HG03060 (cell line): ENCODE data around the gene C19orf44.
"Not testable (repeated sequence)": the region's sequence is repeated elsewhere in the genome, so short reads cannot be mapped to it uniquely, and the experiment has no call there.

Source experiments
- ATAC-seq: cut with Tn5 transposase; IDR thresholded peaks from one replicate; pipeline ENCODE4 v1.9.1; 2021; ENCODE audit warnings: low read depth, moderate number of reproducible peaks; ENCODE audit not compliant: unreplicated experiment

Gene C19orf44

GRCh38 chr19:16530540-16531379, 34.6 kb downstream of the C19orf44 start:
- ATAC-seq, result no peak

DNA sequence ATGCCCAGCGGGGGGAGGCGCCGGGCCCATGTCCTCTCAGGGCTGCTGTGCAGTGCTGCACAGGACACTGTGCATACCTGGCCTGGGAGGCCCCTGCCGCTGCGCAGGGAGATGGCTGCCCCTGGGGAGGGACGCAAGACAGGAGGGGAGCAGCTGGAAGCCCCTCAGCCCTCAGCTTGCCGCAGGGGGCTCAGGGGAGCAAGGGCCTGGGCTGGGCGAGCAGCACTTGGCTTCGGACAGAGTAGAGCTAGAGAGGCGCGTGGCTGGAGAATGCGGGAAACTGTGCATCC, 35.1 kb downstream of the C19orf44 start:
- no peak for ATAC-seq

DNA sequence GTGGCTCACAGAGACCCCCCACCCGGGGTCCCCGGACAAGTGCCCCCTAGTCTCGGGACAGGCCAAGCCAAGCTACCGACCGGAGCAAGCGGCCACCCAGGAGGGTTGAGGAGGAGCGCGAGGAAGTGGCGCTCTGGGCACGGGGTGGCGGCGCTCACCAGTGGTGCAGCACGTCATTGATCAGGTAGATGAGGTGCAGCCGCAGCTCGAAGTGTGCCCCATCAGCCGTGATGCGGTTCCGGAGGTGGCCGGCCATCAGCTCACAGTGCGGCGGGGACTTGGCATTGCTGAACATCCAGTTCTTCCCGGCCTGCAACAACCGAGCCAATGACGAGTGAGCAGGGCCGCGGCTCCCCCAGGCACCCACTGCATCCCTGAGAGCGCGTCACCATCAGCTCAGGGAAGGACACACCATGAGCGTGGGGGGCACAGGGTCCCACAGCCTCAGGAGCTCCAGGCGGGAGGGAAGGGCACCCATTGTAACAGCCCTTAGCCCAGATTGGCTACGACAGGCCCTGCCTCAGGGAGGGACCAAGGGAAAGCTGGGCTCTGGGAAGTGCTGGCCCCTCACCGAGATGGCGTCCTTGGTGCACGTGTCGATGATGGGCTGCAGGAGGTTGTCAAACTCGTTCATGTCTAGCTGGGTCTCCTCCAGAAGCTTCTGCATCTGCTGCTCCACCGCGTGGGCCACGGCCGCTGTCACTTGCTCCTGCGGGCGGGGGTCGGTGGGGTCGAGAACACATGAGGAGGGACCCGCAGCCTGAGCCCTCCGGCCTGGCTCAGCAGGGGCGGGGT, 36.4 kb downstream of the C19orf44 start:
- no peak for ATAC-seq

- ATAC-seq, result no peak
Observed at GRCh38 chr19:16535381-16535780, 39.2 kb downstream of the C19orf44 start.

DNA sequence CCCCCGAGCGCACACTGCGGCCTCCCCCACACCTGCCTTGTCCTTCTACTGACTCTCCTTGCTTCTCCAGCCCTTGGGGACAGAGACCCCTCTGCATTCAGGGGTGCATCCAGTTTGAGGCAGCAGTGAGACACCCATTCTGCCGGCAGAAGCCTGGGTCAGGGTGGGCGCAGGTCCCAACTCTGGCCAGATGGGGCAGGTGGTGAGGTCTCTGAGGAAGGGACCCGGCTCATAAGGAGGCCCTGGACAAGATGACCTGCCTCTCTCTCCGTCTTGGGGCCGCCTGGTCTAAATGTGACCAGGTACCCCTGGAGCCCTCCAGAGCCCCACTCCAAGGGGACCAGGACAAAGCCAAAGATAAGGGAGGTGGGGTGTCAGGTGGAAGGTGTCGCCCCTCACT, 39.9 kb downstream of the C19orf44 start:
- ATAC-seq, result no peak

- no peak for ATAC-seq
Observed at GRCh38 chr19:16537111-16537510, 40.9 kb downstream of the C19orf44 start.

GRCh38 chr19:16540948-16541347, 44.8 kb downstream of the C19orf44 start:
- ATAC-seq, result no peak

DNA sequence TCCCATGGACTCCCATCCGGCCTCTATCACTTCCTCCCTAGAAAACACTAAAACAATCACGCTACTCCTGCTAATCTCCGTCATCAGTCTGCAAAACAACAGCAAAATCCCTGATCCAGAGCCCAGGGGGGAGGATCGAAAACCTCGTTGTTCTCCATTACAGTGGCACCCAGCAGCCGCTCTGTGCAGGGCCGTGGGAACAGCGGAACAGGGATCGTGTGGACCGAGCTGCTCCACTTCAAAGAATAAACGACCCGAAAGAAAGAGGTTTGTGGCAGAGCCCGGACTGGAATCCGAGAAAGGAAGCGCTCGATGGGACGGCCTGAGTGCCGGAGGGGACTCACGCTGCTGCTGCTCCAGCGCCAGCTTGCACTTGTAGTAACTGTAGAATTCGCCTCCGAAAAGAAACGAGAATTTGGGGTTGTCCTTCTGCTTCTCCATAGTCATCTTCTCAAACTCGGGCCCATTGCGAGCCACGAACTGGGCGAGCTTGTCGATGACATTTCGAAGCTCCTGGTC, 45.4 kb downstream of the C19orf44 start:
- ATAC-seq, result no peak

DNA sequence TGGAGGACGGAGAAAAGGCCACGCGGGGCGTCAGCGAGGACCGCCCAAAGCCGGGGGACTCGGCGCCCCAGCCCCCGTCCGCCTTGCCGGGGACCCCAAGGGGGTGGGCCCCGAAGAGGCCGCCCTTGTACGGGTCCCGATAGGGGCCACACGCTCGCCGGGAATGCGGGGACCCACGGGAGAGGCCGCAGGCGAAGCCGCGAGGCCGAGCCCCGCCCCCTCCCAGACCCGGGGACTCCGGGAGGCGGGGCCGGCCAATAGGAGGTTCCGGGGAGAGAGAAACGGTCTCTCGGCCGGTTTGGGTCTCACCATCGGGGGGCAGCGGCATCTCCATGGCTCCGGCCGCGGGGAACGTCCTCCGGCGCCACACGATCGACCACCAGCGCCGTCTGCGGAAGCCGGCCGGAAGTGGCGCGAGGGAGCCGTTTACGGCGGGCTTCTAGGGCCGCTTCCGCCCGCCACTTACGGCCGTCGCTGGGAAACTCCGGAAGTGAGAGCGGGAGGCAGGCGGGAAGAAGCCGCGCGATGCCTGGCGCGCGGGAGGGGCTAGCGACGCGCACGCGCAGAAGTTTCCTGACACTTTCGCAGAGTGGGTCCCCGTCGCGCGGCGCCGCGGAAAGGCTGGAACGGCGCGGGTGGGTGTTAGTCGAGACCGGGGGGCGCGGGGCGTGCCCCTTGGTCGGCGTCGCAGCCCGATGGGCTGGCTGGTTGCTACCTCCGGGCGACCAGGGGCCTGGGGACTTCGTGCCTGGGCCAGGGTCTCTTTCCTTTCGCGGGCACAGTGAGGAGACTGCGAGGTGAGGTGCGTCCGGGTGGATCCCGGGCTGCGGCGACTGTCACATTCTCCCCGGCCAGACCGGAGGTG, 46.1 kb downstream of the C19orf44 start, which contains the start of gene CHERP:
CHERP (minus strand) TSS at position 393 of the 865 bp plus-strand sequence; CDS start at position 334, 59 bp downstream.
- ATAC-seq, result peak; percentile 53

DNA sequence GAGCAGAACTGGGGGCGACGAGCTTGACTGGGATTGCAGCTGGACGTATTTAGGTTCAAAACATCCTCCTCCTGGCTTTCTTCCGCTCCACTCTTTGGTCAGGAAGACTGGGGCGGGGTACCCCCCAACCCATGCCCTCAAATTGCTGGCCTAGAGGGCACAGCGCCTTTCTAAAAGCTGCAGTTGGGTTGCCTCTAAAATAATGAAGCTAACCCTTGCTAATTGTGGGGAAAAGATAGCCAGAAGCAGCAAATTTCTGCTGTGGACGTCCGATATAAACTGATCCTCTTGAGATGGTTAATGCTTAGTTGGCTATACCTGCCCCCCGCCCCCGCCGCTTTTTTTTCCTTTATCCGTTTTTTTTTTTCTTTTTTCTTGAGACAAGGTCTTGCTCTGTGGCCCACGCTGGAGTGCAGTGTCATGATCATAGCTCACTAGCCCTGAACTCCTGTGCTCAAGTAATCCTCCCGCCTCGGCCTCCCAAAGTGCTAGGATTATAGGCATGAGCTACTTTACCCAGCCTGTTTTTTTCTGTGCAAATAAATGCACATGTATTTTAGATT, 46.8 kb downstream of the C19orf44 start:
- no peak for ATAC-seq

DNA sequence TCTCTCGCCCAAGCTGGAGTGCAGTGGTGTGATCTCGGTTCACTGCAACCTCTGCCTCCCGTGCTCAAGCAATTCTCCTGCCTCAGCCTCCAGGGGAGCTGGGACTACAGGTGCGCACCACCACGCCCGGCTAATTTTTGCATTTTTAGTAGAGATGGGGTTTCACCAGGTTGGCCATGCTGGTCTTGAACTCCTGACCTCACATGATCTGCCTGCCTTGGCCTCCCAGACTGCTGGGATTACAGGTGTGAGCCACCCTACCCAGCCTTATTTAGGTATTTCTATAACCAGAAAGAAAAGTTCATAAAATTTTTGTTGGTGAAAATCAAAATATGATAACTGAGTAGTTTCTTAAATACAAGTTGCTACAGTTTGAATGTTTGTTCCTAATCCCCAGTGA, 47.5 kb downstream of the C19orf44 start:
- not testable (repeated sequence) for ATAC-seq

GRCh38 chr19:16544473-16545231, 48.5 kb downstream of the C19orf44 start:
- no peak for ATAC-seq

DNA sequence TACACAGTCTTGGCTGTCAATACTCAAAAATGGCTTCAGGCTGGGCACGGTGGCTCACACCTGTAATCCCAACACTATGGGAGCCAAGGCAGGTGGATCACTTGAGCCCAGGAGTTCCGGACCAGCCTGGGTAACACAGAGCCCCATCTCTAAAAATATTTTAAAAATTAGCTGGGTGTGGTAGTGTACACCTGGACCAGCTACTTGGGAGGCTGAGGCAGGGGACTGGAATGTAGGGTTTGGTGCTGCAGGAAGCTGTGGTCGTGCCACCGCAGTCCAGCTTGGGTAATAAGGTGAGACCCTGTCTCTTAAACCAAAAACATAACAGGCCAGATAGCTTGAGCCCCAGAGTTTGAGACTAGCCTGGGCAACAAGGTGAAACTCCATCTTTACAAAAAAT, 52.8 kb downstream of the C19orf44 start:
- ATAC-seq, result no peak

DNA sequence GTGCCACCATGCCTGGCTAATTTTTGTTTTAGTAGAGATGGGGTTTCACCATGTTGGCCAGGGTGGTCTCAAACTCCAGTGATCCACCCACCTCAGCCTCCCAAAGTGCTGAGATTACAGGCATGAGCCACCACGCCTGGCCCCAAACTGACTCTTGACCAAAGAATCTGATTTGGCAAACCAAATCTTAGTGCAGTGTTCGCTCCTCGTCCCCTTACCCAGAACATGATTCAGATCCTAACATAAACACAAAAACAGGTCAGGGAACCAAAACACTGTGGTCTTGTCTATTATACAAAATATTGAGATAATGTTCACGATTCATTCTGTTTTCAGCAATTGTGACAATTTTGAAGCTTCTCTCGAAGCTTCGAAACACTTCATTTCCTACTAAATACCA, 55.7 kb downstream of the C19orf44 start:
- ATAC-seq, result not testable (repeated sequence)

DNA sequence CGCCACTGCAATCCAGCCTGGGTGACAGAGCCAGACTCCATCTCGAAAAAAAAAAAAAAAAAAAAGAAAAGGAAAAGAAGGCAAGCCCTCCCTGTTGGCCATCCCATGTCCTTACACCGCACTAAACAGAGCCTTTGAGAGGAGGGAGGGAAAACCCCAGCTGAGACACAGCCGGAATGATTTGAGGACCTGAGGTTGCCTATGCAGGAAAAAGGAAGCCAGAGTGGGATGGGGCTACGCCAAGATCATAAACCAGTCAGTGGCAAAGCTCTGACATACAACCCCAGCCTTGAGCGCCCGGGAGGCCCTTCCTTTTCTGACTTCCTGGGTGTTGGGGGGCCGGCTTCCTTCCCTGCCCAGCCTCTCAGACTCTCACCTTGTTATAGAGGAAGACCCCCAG, 58.6 kb downstream of the C19orf44 start:
- ATAC-seq, result no peak

GRCh38 chr19:16559780-16560276, 63.6 kb downstream of the C19orf44 start:
- no peak for ATAC-seq

DNA sequence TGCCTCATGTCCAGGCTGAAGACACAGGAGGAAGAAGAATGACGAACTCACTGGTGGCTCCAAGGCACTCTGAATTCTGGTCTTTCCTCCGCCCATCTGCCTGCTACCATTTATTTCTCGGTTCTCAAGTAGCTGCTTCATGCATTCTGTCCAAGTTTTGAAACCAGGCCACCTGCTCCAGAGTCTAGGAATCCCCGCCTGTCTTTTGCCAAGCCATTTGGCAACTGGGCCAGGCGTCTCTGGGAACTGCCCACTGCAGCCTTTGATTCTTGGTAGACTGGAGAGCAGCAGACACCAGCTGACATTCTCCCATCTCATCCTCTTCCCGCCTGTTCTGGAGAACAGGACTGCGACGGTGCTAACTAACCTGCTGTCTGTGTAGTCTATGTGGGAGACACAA, 65.2 kb downstream of the C19orf44 start:
- no peak for ATAC-seq

- ATAC-seq, result no peak
Observed at GRCh38 chr19:16562608-16563025, 66.4 kb downstream of the C19orf44 start.

- ATAC-seq, result no peak
Observed at GRCh38 chr19:16564842-16565241, 68.6 kb downstream of the C19orf44 start.
